Nephron progenitor cell (in vitro differentiated cells): ENCODE data around the gene SMARCB1.

Experiments
- DNase-seq: peaks from one replicate; pipeline ENCODE4 v3.0.0; 2021
- H3K27ac Mint-ChIP-seq: 2 replicates; pipeline ENCODE4 v1.8.0; 2021; ENCODE audit warnings: mild to moderate bottlenecking, moderate library complexity, mixed read lengths
- H3K27me3 Mint-ChIP-seq: 2 replicates; pipeline ENCODE4 v1.8.0; 2021; ENCODE audit warnings: mild to moderate bottlenecking, low read depth, mixed read lengths; ENCODE audit not compliant: poor library complexity
- H3K36me3 Mint-ChIP-seq: 2 replicates; pipeline ENCODE4 v1.8.0; 2021; ENCODE audit warnings: low read depth, mixed read lengths
- H3K4me1 Mint-ChIP-seq: 2 replicates; pipeline ENCODE4 v1.8.0; 2021; ENCODE audit warnings: mixed read lengths
- H3K4me3 Mint-ChIP-seq: 2 replicates; pipeline ENCODE4 v1.8.0; 2021; ENCODE audit warnings: mild to moderate bottlenecking, moderate library complexity, mixed read lengths
- H3K9me3 Mint-ChIP-seq: 2 replicates; pipeline ENCODE4 v1.8.0; 2021; ENCODE audit warnings: mild to moderate bottlenecking, moderate library complexity, mixed read lengths
- CTCF ChIP-seq: fragments of 200-600 bp; sonication (generic); IDR thresholded peaks from 2 replicates; pipeline ENCODE4 v1.5.0; 2021; ENCODE audit warnings: antibody characterized with exemption

Gene SMARCB1

GRCh38 chr22:23846081-23846469, 59.3 kb downstream of the SMARCB1 start:
- Mint-ChIP-seq H3K27ac (no peak overlapping the region), H3K9me3 (no peaks in the 10 kb centered on the region), H3K27me3 (no peaks in the 10 kb centered on the region), H3K36me3 (no peaks in the 10 kb centered on the region), H3K4me3 (no peak overlapping the region), H3K4me1 (peaks cover 62% of the 10 kb centered on the region)
- DNase-seq = no peak
- TF ChIP-seq CTCF = no peak

GRCh38 chr22:23847310-23847920, 60.6 kb downstream of the SMARCB1 start:
- no peak for DNase-seq
- Mint-ChIP-seq H3K27ac (no peak overlapping the region), H3K4me3 (no peak overlapping the region), H3K36me3 (no peaks in the 10 kb centered on the region), H3K4me1 (peaks cover 51% of the 10 kb centered on the region), H3K9me3 (no peaks in the 10 kb centered on the region), H3K27me3 (no peaks in the 10 kb centered on the region)
- no peak for TF ChIP-seq CTCF

- DNase-seq = no peak
- Mint-ChIP-seq H3K27ac (no peak overlapping the region), H3K36me3 (no peaks in the 10 kb centered on the region), H3K27me3 (no peaks in the 10 kb centered on the region), H3K9me3 (no peaks in the 10 kb centered on the region), H3K4me1 (peaks cover 44% of the 10 kb centered on the region), H3K4me3 (no peak overlapping the region)
- TF ChIP-seq CTCF = no peak
Observed at GRCh38 chr22:23847991-23848864, 61.5 kb downstream of the SMARCB1 start.

GRCh38 chr22:23849009-23850006, 62.5 kb downstream of the SMARCB1 start:
- peak; percentile 97 for DNase-seq

More at GRCh38 chr22:23849009-23850006, 62.5 kb downstream of the SMARCB1 start:
- Mint-ChIP-seq H3K27me3 (no peaks in the 10 kb centered on the region), H3K4me1 (peaks cover 42% of the 10 kb centered on the region), H3K27ac (no peak overlapping the region), H3K36me3 (no peaks in the 10 kb centered on the region), H3K4me3 (no peak overlapping the region), H3K9me3 (no peaks in the 10 kb centered on the region)
- TF ChIP-seq CTCF = peak; percentile 97
